IPS DF 6.9 (cell line): ENCODE measurements around the gene ISCA1.
A peak's percentile ranks its signal among the peaks of the same experiment; 100 is the strongest.

Source experiments
- DNase-seq: peaks from one replicate; pipeline ENCODE4 v3.0.0-alpha.2; 2013; ENCODE audit warnings: low read depth, low spot score
- H3K27ac ChIP-seq: one replicate; pipeline ENCODE4 v1.5.1; 2013; ENCODE audit warnings: low read length, control low read depth
- H3K27me3 ChIP-seq: 2 replicates; pipeline ENCODE4 v1.6.1; 2013; ENCODE audit warnings: mild to moderate bottlenecking, low read length; ENCODE audit not compliant: control insufficient read depth, insufficient read depth
- H3K36me3 ChIP-seq: 2 replicates; pipeline ENCODE4 v1.6.1; 2013; ENCODE audit warnings: low read length; ENCODE audit not compliant: control insufficient read depth, insufficient read depth
- H3K4me1 ChIP-seq: 2 replicates; pipeline ENCODE4 v1.6.1; 2013; ENCODE audit warnings: low read length; ENCODE audit not compliant: control insufficient read depth, insufficient read depth
- H3K4me3 ChIP-seq: 2 replicates; pipeline ENCODE4 v1.5.1; 2013; ENCODE audit warnings: mild to moderate bottlenecking, low read length
- H3K9me3 ChIP-seq: 2 replicates; pipeline ENCODE4 v1.6.1; 2013; ENCODE audit warnings: low read length, inconsistent platforms; ENCODE audit not compliant: control insufficient read depth, insufficient read depth
- WGBS: extraction: QIAGEN DNeasy Blood & Tissue Kit; methylation state at CpG from one replicate; pipeline ENCODE4 v1.1.7; 2013; ENCODE audit warnings: mixed read lengths, missing lambda C conversion rate; ENCODE audit not compliant: insufficient read length, insufficient coverage; 5-methylcytosine and 5-hydroxymethylcytosine counted together

Gene ISCA1

GRCh38 chr9:86242071-86242470, 40.3 kb downstream of the ISCA1 start:
- Histone ChIP-seq H3K27ac (no peak overlapping the region), H3K4me3 (no peak overlapping the region), H3K27me3 (no peaks in the 10 kb centered on the region), H3K9me3 (no peaks in the 10 kb centered on the region), H3K36me3 (no peaks in the 10 kb centered on the region), H3K4me1 (no peaks in the 10 kb centered on the region)
- WGBS = no CpG with 5 or more reads among the region's 2 CpGs
- peak; percentile 1 for DNase-seq

GRCh38 chr9:86241216-86241615, 41.1 kb downstream of the ISCA1 start:
- no CpG with 5 or more reads among the region's 7 CpGs for WGBS
- no peaks in the 10 kb centered on the region for H3K4me1 ChIP-seq
- H3K36me3 ChIP-seq = no peaks in the 10 kb centered on the region
- H3K4me3 ChIP-seq = no peak overlapping the region
- H3K9me3 ChIP-seq = no peaks in the 10 kb centered on the region
- no peak overlapping the region for H3K27ac ChIP-seq
- no peaks in the 10 kb centered on the region for H3K27me3 ChIP-seq
- DNase-seq = no peak

- Histone ChIP-seq H3K27ac (no peak overlapping the region), H3K4me1 (no peaks in the 10 kb centered on the region), H3K9me3 (no peaks in the 10 kb centered on the region), H3K27me3 (no peaks in the 10 kb centered on the region), H3K36me3 (no peaks in the 10 kb centered on the region), H3K4me3 (no peak overlapping the region)
- WGBS = no CpG with 5 or more reads among the region's 10 CpGs
- DNase-seq = no peak
Observed at GRCh38 chr9:86238861-86239770, 43.2 kb downstream of the ISCA1 start.

GRCh38 chr9:86230858-86231257, 51.5 kb downstream of the ISCA1 start:
- DNase-seq = no peak
- no peak overlapping the region for H3K4me3 ChIP-seq
- H3K9me3 ChIP-seq = no peaks in the 10 kb centered on the region
- H3K4me1 ChIP-seq = no peaks in the 10 kb centered on the region
- no peaks in the 10 kb centered on the region; the same call in 1 of the 2 replicates for H3K27me3 ChIP-seq
- WGBS = no CpG with 5 or more reads among the region's 2 CpGs
- H3K36me3 ChIP-seq = no peaks in the 10 kb centered on the region
- no peak overlapping the region for H3K27ac ChIP-seq

GRCh38 chr9:86222667-86223066, 59.7 kb downstream of the ISCA1 start:
- Histone ChIP-seq H3K4me3 (no peak overlapping the region), H3K4me1 (no peaks in the 10 kb centered on the region), H3K9me3 (no peaks in the 10 kb centered on the region), H3K27me3 (no peaks in the 10 kb centered on the region; the same call in 1 of the 2 replicates), H3K36me3 (no peaks in the 10 kb centered on the region), H3K27ac (no peak overlapping the region)
- no CpG with 5 or more reads among the region's 4 CpGs for WGBS
- DNase-seq = no peak

- Histone ChIP-seq H3K36me3 (no peaks in the 10 kb centered on the region), H3K4me3 (no peak overlapping the region), H3K27me3 (no peaks in the 10 kb centered on the region), H3K27ac (no peak overlapping the region), H3K4me1 (no peaks in the 10 kb centered on the region), H3K9me3 (no peaks in the 10 kb centered on the region)
- no CpG with 5 or more reads among the region's 3 CpGs for WGBS
- DNase-seq = no peak
Observed at GRCh38 chr9:86219606-86220005, 62.7 kb downstream of the ISCA1 start.

- Histone ChIP-seq H3K36me3 (no peaks in the 10 kb centered on the region), H3K4me1 (no peaks in the 10 kb centered on the region), H3K9me3 (no peaks in the 10 kb centered on the region), H3K27ac (no peak overlapping the region), H3K27me3 (no peaks in the 10 kb centered on the region), H3K4me3 (no peak overlapping the region)
- no peak for DNase-seq
- no CpG with 5 or more reads among the region's 7 CpGs for WGBS
Observed at GRCh38 chr9:86217076-86217755, 65.1 kb downstream of the ISCA1 start.
